ENCODE measurements around the gene CAGE1.

Gene CAGE1

GRCh38 chr6:7292596-7293255, 96.8 kb downstream of the CAGE1 start:
- no peak overlapping the region for H3K4me3 ChIP-seq (ENCODE audit: low read depth, low read length)
- no peak for TF ChIP-seq CTCF (IDR thresholded peaks at IDR 0.05; ENCODE audit: low read depth, low read length)

GRCh38 chr6:7290079-7290478, 99.5 kb downstream of the CAGE1 start:
- H3K4me3 ChIP-seq (ENCODE audit: low read depth, low read length): no peak overlapping the region
- no peak for TF ChIP-seq CTCF (IDR thresholded peaks at IDR 0.05; ENCODE audit: low read depth, low read length)

- TF ChIP-seq CTCF (IDR thresholded peaks at IDR 0.05; ENCODE audit: low read depth, low read length): no peak
- H3K4me3 ChIP-seq (ENCODE audit: low read depth, low read length): no peak overlapping the region
Measured at GRCh38 chr6:7285416-7285815, 104.1 kb downstream of the CAGE1 start.

- no peak overlapping the region for H3K4me3 ChIP-seq (ENCODE audit: low read depth, low read length)
- TF ChIP-seq CTCF (IDR thresholded peaks at IDR 0.05; ENCODE audit: low read depth, low read length): no peak
Measured at GRCh38 chr6:7283676-7284075, 105.9 kb downstream of the CAGE1 start.

- TF ChIP-seq CTCF (IDR thresholded peaks at IDR 0.05; ENCODE audit: low read depth, low read length): no peak
- no peak overlapping the region for H3K4me3 ChIP-seq (ENCODE audit: low read depth, low read length)
Measured at GRCh38 chr6:7282097-7282906, 107.2 kb downstream of the CAGE1 start.

Measured in WI38 (cell line).